GM18868 (cell line): ENCODE results near the gene ZMYND8.
"Not testable (repeated sequence)": the region's sequence is repeated elsewhere in the genome, so short reads cannot be mapped to it uniquely, and the experiment has no call there.

Source experiments
- ATAC-seq: cut with Tn5 transposase; IDR thresholded peaks from one replicate; pipeline ENCODE4 v1.9.1; 2021; ENCODE audit warnings: mild to moderate bottlenecking, moderate library complexity; ENCODE audit not compliant: unreplicated experiment

Gene ZMYND8

DNA sequence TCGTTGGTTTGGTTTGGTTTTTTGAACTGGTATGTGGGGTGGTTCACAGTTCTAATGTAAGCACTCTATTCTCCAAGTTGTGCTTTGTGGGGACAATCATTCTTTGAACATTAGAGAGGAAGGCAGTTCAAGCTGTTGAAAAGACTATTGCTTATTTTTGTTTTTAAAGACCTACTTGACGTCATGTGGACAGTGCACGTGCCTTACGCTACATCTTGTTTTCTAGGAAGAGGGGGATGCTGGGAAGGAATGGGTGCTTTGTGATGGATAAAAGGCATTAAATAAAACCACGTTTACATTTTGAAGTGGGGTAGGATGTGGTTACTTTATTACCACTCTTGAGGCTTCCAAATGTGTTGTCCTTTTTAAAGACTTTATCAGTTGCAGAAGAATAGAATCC is 168.0 kb downstream of the ZMYND8 start:
- ATAC-seq: no peak

DNA sequence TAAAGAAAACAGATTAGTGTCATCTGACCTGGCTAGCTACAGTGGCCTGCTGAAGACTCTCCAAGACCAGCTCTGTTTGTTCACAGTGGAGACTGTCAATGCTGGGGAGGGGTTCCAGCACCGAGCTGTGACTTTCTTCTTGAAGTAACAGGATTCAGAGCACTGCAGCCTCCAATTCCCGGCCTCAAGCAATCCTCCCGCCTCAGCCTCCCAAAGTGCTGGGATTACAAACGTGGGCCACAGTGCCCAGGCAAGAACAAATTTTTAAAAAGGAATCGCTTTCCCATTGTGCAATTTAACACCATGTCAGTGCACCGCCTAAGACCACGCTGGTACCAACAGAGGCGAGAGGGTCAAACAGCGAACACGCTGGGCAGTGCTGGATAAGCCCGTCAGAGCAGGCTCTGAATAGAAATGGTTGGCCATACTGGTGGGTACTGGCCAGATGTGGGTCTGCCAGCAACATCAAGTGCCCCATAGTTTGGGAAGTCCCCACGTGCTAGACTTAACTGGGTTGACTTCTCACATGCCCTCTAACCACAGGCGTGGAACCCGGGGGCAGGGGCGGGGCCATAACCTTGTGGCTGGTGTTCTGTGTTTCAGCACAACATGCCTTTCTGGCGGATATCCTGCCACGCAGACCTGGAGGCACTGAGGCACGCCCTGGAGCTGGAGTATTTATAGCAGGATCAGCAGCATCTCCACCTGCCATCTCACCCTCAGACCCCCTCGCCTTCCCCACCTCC is 168.9 kb downstream of the ZMYND8 start:
- no peak for ATAC-seq

DNA sequence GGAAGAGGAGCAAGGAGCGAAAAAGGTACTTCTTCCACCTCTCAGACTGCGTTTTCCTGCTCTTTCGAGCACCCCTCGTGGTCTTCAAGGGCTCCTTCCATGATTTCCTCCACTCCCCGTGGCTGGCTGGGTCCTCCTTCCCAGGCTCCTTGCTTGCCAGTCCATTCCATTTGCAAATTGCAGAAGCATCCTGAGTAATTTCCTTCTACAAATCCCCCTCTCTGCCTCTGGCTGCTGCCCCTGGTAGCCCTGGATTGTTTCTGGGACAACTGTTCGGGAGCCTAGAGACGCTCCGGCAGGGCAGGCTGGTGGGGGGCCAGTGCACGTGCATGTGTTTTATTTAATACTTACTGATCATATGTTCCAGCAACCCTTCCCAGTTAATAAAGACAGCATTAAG is 173.1 kb downstream of the ZMYND8 start:
- ATAC-seq: no peak

DNA sequence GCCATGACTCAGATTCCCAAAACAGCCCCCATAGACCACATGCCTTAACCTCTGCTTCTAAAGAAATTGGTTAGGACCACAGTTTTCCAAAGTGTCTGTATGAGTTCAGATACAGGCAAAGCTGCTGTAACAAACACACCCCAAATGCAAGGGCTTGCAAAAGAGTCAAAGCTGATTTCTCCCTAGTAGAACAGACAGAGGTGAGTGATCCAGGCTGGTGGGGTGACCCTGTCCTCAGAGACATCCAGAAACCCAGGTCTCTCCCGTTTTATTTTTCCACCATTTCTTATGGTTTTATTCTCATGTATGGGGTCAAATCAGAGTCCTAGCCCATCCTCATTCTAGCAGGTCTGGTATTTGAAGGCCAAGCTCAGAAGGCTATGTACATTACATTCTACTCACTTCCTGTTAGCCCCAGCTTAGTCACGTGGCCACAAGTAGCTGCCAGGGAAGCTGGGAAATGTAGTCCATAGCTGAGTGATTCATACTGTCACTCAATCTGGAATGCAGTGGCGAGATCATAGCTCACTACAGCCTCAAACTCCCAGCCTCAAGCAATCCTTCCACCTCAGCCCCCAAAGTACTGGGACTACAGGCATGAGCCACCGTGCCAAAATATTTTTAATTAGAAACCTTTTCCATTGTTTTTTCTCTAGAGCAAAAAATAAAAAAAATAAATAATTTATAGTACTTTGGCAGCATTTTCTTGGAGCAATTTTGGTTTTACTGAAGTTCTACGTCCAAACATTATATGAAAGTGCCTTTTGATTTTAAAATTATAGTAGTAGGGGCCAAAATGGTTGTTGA is 175.2 kb downstream of the ZMYND8 start:
- ATAC-seq: peak; percentile 56

DNA sequence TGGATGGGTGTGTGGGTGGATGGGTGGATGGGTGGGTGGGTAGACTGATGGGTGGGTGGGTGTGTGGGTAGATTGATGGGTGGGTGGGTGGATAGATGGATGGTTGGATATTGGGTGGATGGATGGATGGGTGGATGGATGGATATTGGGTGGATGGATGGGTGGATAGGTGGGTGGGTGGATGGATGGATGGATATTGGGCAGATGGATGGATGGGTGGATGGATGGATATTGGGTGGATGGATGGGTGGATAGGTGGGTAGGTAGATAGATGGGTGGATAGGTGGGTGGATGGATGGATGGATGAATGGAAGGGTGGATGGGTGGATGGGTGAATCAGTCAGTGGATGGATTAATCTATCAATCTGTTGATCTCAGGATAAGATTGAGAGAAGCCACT is 177.2 kb downstream of the ZMYND8 start:
- no peak for ATAC-seq

GRCh38 chr20:47178851-47179250 is 177.6 kb downstream of the ZMYND8 start:
- ATAC-seq: no peak

- no peak for ATAC-seq
Measured at GRCh38 chr20:47178277-47178676, 178.2 kb downstream of the ZMYND8 start.

- ATAC-seq: not testable (repeated sequence)
Measured at GRCh38 chr20:47176217-47176616, 180.3 kb downstream of the ZMYND8 start.

GRCh38 chr20:47175493-47175892 is 181.0 kb downstream of the ZMYND8 start:
- ATAC-seq: no peak

DNA sequence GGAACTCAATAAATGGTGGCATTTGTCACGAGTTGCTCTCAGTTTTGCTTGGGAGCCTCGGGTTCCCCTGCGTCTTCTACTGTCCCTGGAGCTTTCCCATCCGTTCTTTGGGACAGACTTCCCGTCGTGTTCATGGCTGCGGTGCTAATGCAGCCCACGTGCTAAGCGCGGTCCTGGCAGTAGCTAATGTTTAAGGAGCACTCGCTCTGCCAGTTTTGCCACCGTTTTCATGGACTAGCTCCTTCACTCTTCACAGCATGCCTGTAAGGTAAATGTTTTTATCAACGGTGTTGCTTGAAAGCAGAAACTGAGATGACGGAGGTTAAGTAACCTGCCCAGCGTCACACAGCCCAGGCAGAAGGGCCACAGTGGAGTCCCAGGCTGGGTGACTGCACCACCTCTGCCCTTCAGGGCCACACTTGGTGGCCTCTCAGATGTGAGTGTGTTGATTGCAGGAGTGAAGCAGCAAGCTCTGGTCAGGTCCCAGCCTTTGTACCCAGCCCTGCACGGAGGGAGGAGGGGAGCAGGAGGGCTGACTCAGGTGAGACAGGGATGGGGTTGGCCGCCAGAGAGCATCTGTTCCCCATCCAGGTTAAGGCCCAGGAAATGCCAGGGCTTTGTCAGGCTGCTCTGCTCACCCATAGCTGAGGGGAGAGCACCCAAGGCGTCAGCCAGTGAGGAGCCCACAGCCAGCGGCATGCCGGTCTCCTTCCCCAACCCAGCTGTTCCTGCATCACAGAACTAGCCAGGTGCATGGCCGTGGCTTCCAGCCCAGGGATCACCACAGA is 181.8 kb downstream of the ZMYND8 start:
- no peak for ATAC-seq

DNA sequence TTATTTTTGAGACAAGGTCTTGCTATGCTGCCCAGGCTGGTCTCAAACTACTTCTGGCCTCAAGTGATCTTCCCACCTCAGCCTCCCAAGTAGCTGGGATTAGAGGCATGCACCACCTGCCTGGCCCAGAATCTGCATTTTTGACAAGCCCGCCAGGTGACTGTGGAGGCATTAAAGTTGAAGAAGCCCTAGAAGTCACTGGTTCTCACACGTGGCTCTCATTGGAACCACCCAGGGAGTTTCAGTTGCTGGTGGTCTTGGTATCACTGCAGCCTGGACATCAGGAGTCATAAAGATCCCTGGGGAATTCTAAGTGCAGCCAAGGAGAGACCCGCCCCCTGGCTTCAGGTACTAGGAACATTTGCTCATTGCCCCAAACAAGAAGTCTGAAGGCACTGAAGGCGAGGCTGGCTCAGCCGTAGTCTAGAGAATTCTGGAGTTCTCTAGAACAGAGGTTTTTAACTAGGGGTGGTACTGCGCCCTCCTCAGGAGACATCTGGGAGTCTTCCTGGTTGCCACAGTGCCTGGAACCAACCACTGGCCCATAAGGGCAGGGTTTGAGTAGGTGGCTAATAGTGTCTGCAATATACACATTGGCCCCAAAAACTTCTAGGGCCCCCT is 182.8 kb downstream of the ZMYND8 start:
- ATAC-seq: no peak

GRCh38 chr20:47172579-47172978 is 183.9 kb downstream of the ZMYND8 start:
- no peak for ATAC-seq

DNA sequence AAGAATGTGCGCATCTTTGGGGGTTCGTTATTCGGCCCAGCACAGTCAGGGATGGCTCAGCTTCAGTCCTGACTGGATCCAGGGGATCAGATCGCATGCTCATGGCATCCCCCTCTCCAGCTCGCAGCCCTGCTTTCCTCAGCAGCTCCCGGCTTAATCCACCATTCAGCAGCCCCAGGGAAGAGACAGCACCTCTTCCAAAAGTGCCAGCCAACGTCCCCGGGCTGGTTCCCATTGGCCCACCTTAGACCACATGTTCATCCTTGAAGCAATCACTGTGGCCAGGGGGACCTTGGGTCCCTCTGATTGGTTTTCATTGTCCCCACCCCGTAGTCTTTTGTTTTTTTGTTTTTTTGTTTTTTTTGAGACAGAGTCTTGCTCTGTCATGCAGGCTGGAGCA is 188.7 kb downstream of the ZMYND8 start:
- no peak for ATAC-seq

GRCh38 chr20:47165376-47165865 is 191.1 kb downstream of the ZMYND8 start:
- no peak for ATAC-seq

DNA sequence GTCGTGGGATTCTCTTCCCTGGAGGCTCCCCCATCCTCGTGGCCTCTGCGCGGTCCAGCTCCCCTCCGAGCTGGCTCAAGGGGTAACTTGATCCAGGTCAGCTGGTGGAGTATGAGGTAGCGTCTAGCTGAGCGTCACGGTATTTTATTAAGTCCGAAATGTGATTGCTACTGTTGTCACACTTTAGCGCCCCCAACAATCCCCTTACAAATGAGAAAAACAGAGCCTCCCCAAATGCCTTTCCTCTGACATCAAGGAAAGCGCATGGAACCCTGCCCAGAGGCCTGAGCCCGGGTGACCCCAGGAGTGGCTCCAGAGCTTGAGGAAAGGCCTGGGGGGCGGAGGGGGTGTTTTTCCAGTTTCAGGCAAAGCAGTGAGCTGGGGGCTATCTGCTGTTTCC is 192.4 kb downstream of the ZMYND8 start:
- ATAC-seq: no peak

DNA sequence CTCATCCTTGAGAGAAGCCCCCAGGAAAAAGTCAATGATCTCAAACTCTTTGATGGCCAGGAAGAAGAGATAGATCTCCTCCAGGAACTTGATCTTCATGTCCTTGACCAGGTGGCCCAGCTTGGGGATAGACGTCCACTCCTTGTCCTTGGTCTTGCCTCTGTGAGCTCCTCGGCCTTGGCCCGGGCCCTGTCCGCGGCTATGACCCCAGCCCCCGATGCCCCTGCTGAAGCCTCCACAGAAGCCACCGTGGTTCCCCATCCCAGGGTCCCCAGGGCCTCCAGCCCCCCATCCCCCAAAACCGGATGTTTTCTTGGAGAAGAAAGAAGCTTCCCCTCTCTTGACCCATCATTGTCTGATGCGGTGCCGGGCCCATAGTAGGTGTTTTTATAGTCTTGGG is 195.1 kb downstream of the ZMYND8 start:
- no peak for ATAC-seq

DNA sequence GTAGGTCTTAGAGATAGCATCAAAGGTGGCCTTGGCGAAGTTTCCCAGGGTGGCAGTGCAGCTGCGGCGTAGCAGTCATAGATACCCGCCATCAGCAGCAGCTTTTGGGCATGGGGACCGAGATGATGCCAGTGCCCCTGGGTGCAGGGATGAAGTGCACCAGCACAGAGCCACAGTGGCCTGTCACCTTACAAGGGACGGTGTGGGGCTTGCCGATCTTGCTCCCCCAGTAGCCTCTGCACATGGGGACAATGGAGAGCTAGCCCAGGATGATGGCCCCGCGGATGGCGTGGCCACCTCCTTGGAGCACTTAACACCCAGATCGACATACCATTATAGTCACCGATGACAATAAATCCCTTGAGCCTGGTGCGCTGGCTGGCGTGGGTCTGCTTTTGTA is 195.5 kb downstream of the ZMYND8 start:
- ATAC-seq: no peak

DNA sequence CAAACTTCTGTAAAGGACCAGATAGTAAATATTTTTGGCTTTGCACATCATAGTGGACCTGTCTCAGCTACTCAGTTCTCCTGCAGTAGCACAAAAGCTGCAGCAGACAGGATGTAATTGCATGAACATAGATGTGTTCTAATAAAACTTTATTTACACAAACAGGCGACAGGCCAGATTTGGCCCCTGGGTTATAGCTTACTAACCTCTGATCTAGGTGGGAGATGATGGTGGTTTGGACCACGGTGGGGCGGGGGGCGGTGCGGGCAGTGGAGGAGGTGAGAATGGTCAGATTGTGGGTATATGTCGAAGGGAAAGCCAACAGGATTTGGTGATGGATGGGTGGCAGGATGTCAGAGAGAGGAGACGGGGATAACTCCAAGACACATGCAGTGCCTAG is 196.3 kb downstream of the ZMYND8 start:
- ATAC-seq: no peak
